ENCODE data around the gene NFIC. TPM values are rescaled to one million over a fixed set of nuclear protein-coding genes. Genes with fewer than 3 reads are reported as not detected.
"Not testable (repeated sequence)": the region's sequence is repeated elsewhere in the genome, so short reads cannot be mapped to it uniquely, and the experiment has no call there.

Gene NFIC
- total RNA-seq, 1 donor from 2014 or later: 8.4 TPM

GRCh38 chr19:3382460-3383100 is 16.2 kb downstream of the NFIC start:
- H3K27ac ChIP-seq (ENCODE audit: low read depth, low read length): peak overlapping the region; percentile 78
- no peaks in the 10 kb centered on the region for H3K9me3 ChIP-seq (ENCODE audit: control insufficient read depth in 3 of 3, low read length in 3 of 3)
- H3K27me3 ChIP-seq (ENCODE audit: control insufficient read depth in 3 of 3, insufficient read depth in 3 of 3, low read length in 3 of 3): no peaks in the 10 kb centered on the region
- H3K4me1 ChIP-seq (ENCODE audit: control insufficient read depth in 3 of 3, insufficient read depth in 3 of 3, low read length in 3 of 3): peaks cover 62 to 74% (median 70%) of the 10 kb centered on the region in 3 donors
- H3K36me3 ChIP-seq (ENCODE audit: control insufficient read depth in 3 of 3, insufficient read depth in 3 of 3, low read length in 3 of 3): peaks cover 11 to 18% (median 14%) of the 10 kb centered on the region in 3 donors
- peak overlapping the region in 2 of 3 donors; percentile 39 to 41 for H3K4me3 ChIP-seq (ENCODE audit: low read length in 3 of 3)
- H3K9ac ChIP-seq (ENCODE audit: low read depth in 1 of 3, low read length in 3 of 3): peak overlapping the region in 2 of 3 donors; percentile 58 to 80

- H3K36me3 ChIP-seq (ENCODE audit: control insufficient read depth in 3 of 3, insufficient read depth in 3 of 3, low read length in 3 of 3): peaks cover 11 to 18% (median 13%) of the 10 kb centered on the region in 3 donors
- peak overlapping the region in 2 of 3 donors; percentile 39 to 41 for H3K4me3 ChIP-seq (ENCODE audit: low read length in 3 of 3)
- peak overlapping the region in 2 of 3 donors; percentile 58 to 80 for H3K9ac ChIP-seq (ENCODE audit: low read depth in 1 of 3, low read length in 3 of 3)
- no peaks in the 10 kb centered on the region for H3K27me3 ChIP-seq (ENCODE audit: control insufficient read depth in 3 of 3, insufficient read depth in 3 of 3, low read length in 3 of 3)
- H3K27ac ChIP-seq (ENCODE audit: low read depth, low read length): peak overlapping the region; percentile 78
- no peaks in the 10 kb centered on the region for H3K9me3 ChIP-seq (ENCODE audit: control insufficient read depth in 3 of 3, low read length in 3 of 3)
- H3K4me1 ChIP-seq (ENCODE audit: control insufficient read depth in 3 of 3, insufficient read depth in 3 of 3, low read length in 3 of 3): peaks cover 66 to 79% (median 74%) of the 10 kb centered on the region in 3 donors
Measured at GRCh38 chr19:3383121-3383722, 16.8 kb downstream of the NFIC start.

GRCh38 chr19:3386447-3387234 is 20.3 kb downstream of the NFIC start:
- Histone ChIP-seq H3K9ac (ENCODE audit: low read depth in 1 of 3, low read length in 3 of 3) (peak overlapping the region; percentile 68 to 79 (median 76)), H3K9me3 (ENCODE audit: control insufficient read depth in 3 of 3, low read length in 3 of 3) (no peaks in the 10 kb centered on the region), H3K36me3 (ENCODE audit: control insufficient read depth in 3 of 3, insufficient read depth in 3 of 3, low read length in 3 of 3) (peaks cover 11 to 16% (median 12%) of the 10 kb centered on the region in 3 donors), H3K27ac (ENCODE audit: low read depth, low read length) (peak overlapping the region; percentile 90), H3K27me3 (ENCODE audit: control insufficient read depth in 3 of 3, insufficient read depth in 3 of 3, low read length in 3 of 3) (no peaks in the 10 kb centered on the region), H3K4me3 (ENCODE audit: low read length in 3 of 3) (peak overlapping the region in 2 of 3 donors; percentile 29), H3K4me1 (ENCODE audit: control insufficient read depth in 3 of 3, insufficient read depth in 3 of 3, low read length in 3 of 3) (peaks cover 78 to 84% (median 84%) of the 10 kb centered on the region in 3 donors)

GRCh38 chr19:3387645-3388589 is 21.5 kb downstream of the NFIC start:
- peak overlapping the region; percentile 5 to 59 (median 45) for H3K4me3 ChIP-seq (ENCODE audit: low read length in 3 of 3)
- peak overlapping the region; percentile 90 for H3K27ac ChIP-seq (ENCODE audit: low read depth, low read length)
- peaks cover 2 to 4% (median 4%) of the 10 kb centered on the region in 3 donors for H3K36me3 ChIP-seq (ENCODE audit: control insufficient read depth in 3 of 3, insufficient read depth in 3 of 3, low read length in 3 of 3)
- H3K9me3 ChIP-seq (ENCODE audit: control insufficient read depth in 3 of 3, low read length in 3 of 3): no peaks in the 10 kb centered on the region
- H3K9ac ChIP-seq (ENCODE audit: low read depth in 1 of 3, low read length in 3 of 3): peak overlapping the region in 2 of 3 donors; percentile 62 to 81
- no peaks in the 10 kb centered on the region for H3K27me3 ChIP-seq (ENCODE audit: control insufficient read depth in 3 of 3, insufficient read depth in 3 of 3, low read length in 3 of 3)
- H3K4me1 ChIP-seq (ENCODE audit: control insufficient read depth in 3 of 3, insufficient read depth in 3 of 3, low read length in 3 of 3): peaks cover 72 to 81% (median 79%) of the 10 kb centered on the region in 3 donors

GRCh38 chr19:3389446-3389778 is 23.0 kb downstream of the NFIC start:
- Histone ChIP-seq H3K36me3 (ENCODE audit: control insufficient read depth in 3 of 3, insufficient read depth in 3 of 3, low read length in 3 of 3) (peaks cover 0 to 5% (median 2%) of the 10 kb centered on the region in 3 donors), H3K4me1 (ENCODE audit: control insufficient read depth in 3 of 3, insufficient read depth in 3 of 3, low read length in 3 of 3) (peaks cover 62 to 68% (median 66%) of the 10 kb centered on the region in 3 donors), H3K27me3 (ENCODE audit: control insufficient read depth in 3 of 3, insufficient read depth in 3 of 3, low read length in 3 of 3) (no peaks in the 10 kb centered on the region), H3K4me3 (ENCODE audit: low read length in 3 of 3) (peak overlapping the region in 1 of 3 donors; percentile 36), H3K9me3 (ENCODE audit: control insufficient read depth in 3 of 3, low read length in 3 of 3) (no peaks in the 10 kb centered on the region), H3K27ac (ENCODE audit: low read depth, low read length) (peak overlapping the region; percentile 90), H3K9ac (ENCODE audit: low read depth in 1 of 3, low read length in 3 of 3) (peak overlapping the region in 2 of 3 donors; percentile 32 to 81)

GRCh38 chr19:3389876-3390371 is 23.5 kb downstream of the NFIC start:
- Histone ChIP-seq H3K36me3 (ENCODE audit: control insufficient read depth in 3 of 3, insufficient read depth in 3 of 3, low read length in 3 of 3) (peaks cover 0 to 8% (median 5%) of the 10 kb centered on the region in 3 donors), H3K27ac (ENCODE audit: low read depth, low read length) (peak overlapping the region; percentile 90)

GRCh38 chr19:3391911-3392310 is 25.5 kb downstream of the NFIC start:
- not testable (repeated sequence) for H3K9me3 ChIP-seq (ENCODE audit: control insufficient read depth in 3 of 3, low read length in 3 of 3); H3K27me3 ChIP-seq (ENCODE audit: control insufficient read depth in 3 of 3, insufficient read depth in 3 of 3, low read length in 3 of 3); H3K9ac ChIP-seq (ENCODE audit: low read depth in 1 of 3, low read length in 3 of 3); H3K4me3 ChIP-seq (ENCODE audit: low read length in 3 of 3); H3K27ac ChIP-seq (ENCODE audit: low read depth, low read length); H3K36me3 ChIP-seq (ENCODE audit: control insufficient read depth in 3 of 3, insufficient read depth in 3 of 3, low read length in 3 of 3)
- peaks cover 50 to 52% (median 51%) of the 10 kb centered on the region in 3 donors for H3K4me1 ChIP-seq (ENCODE audit: control insufficient read depth in 3 of 3, insufficient read depth in 3 of 3, low read length in 3 of 3)

More at GRCh38 chr19:3389876-3390371, 23.5 kb downstream of the NFIC start:
- Histone ChIP-seq H3K27me3 (ENCODE audit: control insufficient read depth in 3 of 3, insufficient read depth in 3 of 3, low read length in 3 of 3) (no peaks in the 10 kb centered on the region), H3K9ac (ENCODE audit: low read depth in 1 of 3, low read length in 3 of 3) (peak overlapping the region; percentile 69 to 81 (median 70)), H3K4me1 (ENCODE audit: control insufficient read depth in 3 of 3, insufficient read depth in 3 of 3, low read length in 3 of 3) (peaks cover 61 to 64% (median 62%) of the 10 kb centered on the region in 3 donors), H3K4me3 (ENCODE audit: low read length in 3 of 3) (peak overlapping the region; percentile 30 to 48 (median 35)), H3K9me3 (ENCODE audit: control insufficient read depth in 3 of 3, low read length in 3 of 3) (no peaks in the 10 kb centered on the region)

- peaks cover 0 to 8% (median 5%) of the 10 kb centered on the region in 3 donors for H3K36me3 ChIP-seq (ENCODE audit: control insufficient read depth in 3 of 3, insufficient read depth in 3 of 3, low read length in 3 of 3)
- peak overlapping the region; percentile 58 for H3K27ac ChIP-seq (ENCODE audit: low read depth, low read length)
- H3K4me3 ChIP-seq (ENCODE audit: low read length in 3 of 3): no peak overlapping the region
- H3K9me3 ChIP-seq (ENCODE audit: control insufficient read depth in 3 of 3, low read length in 3 of 3): no peaks in the 10 kb centered on the region
- peak overlapping the region in 1 of 3 donors; percentile 40 for H3K9ac ChIP-seq (ENCODE audit: low read depth in 1 of 3, low read length in 3 of 3)
- peaks cover 50 to 53% (median 51%) of the 10 kb centered on the region in 3 donors for H3K4me1 ChIP-seq (ENCODE audit: control insufficient read depth in 3 of 3, insufficient read depth in 3 of 3, low read length in 3 of 3)
- H3K27me3 ChIP-seq (ENCODE audit: control insufficient read depth in 3 of 3, insufficient read depth in 3 of 3, low read length in 3 of 3): no peaks in the 10 kb centered on the region
Measured at GRCh38 chr19:3392480-3392879, 26.1 kb downstream of the NFIC start.

- H3K4me3 ChIP-seq (ENCODE audit: low read length in 3 of 3): peak overlapping the region; percentile 58 to 80 (median 62)
- peaks cover 50 to 55% (median 53%) of the 10 kb centered on the region in 3 donors for H3K4me1 ChIP-seq (ENCODE audit: control insufficient read depth in 3 of 3, insufficient read depth in 3 of 3, low read length in 3 of 3)
- H3K27ac ChIP-seq (ENCODE audit: low read depth, low read length): peak overlapping the region; percentile 85
Measured at GRCh38 chr19:3396881-3397265, 30.5 kb downstream of the NFIC start.

More at GRCh38 chr19:3396881-3397265, 30.5 kb downstream of the NFIC start:
- Histone ChIP-seq H3K9me3 (ENCODE audit: control insufficient read depth in 3 of 3, low read length in 3 of 3) (no peaks in the 10 kb centered on the region), H3K9ac (ENCODE audit: low read depth in 1 of 3, low read length in 3 of 3) (peak overlapping the region; percentile 76 to 93 (median 92)), H3K27me3 (ENCODE audit: control insufficient read depth in 3 of 3, insufficient read depth in 3 of 3, low read length in 3 of 3) (no peaks in the 10 kb centered on the region), H3K36me3 (ENCODE audit: control insufficient read depth in 3 of 3, insufficient read depth in 3 of 3, low read length in 3 of 3) (peaks cover 2 to 5% (median 4%) of the 10 kb centered on the region in 3 donors)
